ENCODE results near the gene MPC2.
"Not testable (repeated sequence)": the region's sequence is repeated elsewhere in the genome, so short reads cannot be mapped to it uniquely, and the experiment has no call there.

Gene MPC2

GRCh38 chr1:167940264-167940663 lies 3.4 kb upstream of the MPC2 start:
- H3K27ac Mint-ChIP-seq, result no peak overlapping the region
- H3K4me3 Mint-ChIP-seq, result no peak overlapping the region
- peaks cover 36% of the 10 kb centered on the region for H3K4me1 Mint-ChIP-seq

GRCh38 chr1:167938080-167938636 lies 1.3 kb upstream of the MPC2 start:
- Mint-ChIP-seq H3K4me3 (peak overlapping the region; percentile 89), H3K9me3 (no peaks in the 10 kb centered on the region), H3K4me1 (peaks cover 46% of the 10 kb centered on the region), H3K27me3 (no peaks in the 10 kb centered on the region), H3K27ac (peak overlapping the region; percentile 31), H3K36me3 (peaks cover 3% of the 10 kb centered on the region)

More at GRCh38 chr1:167940264-167940663, 3.4 kb upstream of the MPC2 start:
- H3K36me3 Mint-ChIP-seq, result peaks cover 15% of the 10 kb centered on the region
- no peaks in the 10 kb centered on the region for H3K27me3 Mint-ChIP-seq
- peaks cover 6% of the 10 kb centered on the region for H3K9me3 Mint-ChIP-seq

- H3K36me3 Mint-ChIP-seq, result peaks cover 3% of the 10 kb centered on the region
- peaks cover 51% of the 10 kb centered on the region for H3K4me1 Mint-ChIP-seq
- peak overlapping the region; percentile 89 for H3K4me3 Mint-ChIP-seq
- no peaks in the 10 kb centered on the region for H3K9me3 Mint-ChIP-seq
- peak overlapping the region; percentile 94 for H3K27ac Mint-ChIP-seq
- H3K27me3 Mint-ChIP-seq, result no peaks in the 10 kb centered on the region
Measured at GRCh38 chr1:167937709-167938010, 788 bp upstream of the MPC2 start.

- peak within 1 kb of the TSS; percentile 100 for H3K27ac Mint-ChIP-seq
- H3K36me3 Mint-ChIP-seq, result peaks cover 2% of the 10 kb centered on the region
- no peaks in the 10 kb centered on the region for H3K27me3 Mint-ChIP-seq
- H3K4me3 Mint-ChIP-seq, result peak within 1 kb of the TSS; percentile 89
- peaks cover 56% of the 10 kb centered on the region for H3K4me1 Mint-ChIP-seq
- no peaks in the 10 kb centered on the region for H3K9me3 Mint-ChIP-seq
Measured at GRCh38 chr1:167936068-167936929, 573 bp downstream of the MPC2 start, which contains the start of gene DCAF6. DCAF6 (plus strand) TSS chr1:167936683; CDS start chr1:167936912, 229 bp downstream.

- Mint-ChIP-seq H3K27ac (peak overlapping the region; percentile 100), H3K4me3 (peak overlapping the region; percentile 89), H3K27me3 (no peaks in the 10 kb centered on the region), H3K9me3 (no peaks in the 10 kb centered on the region), H3K36me3 (peaks cover 2% of the 10 kb centered on the region), H3K4me1 (peaks cover 51% of the 10 kb centered on the region)
Measured at GRCh38 chr1:167935216-167936067, 1.4 kb downstream of the MPC2 start.

- H3K27me3 Mint-ChIP-seq, result no peaks in the 10 kb centered on the region
- H3K4me3 Mint-ChIP-seq, result peak overlapping the region; percentile 89
- H3K36me3 Mint-ChIP-seq, result peaks cover 2% of the 10 kb centered on the region
- H3K9me3 Mint-ChIP-seq, result no peaks in the 10 kb centered on the region
- H3K4me1 Mint-ChIP-seq, result peaks cover 51% of the 10 kb centered on the region
- peak overlapping the region; percentile 96 for H3K27ac Mint-ChIP-seq
Measured at GRCh38 chr1:167934426-167935215, 2.3 kb downstream of the MPC2 start.

GRCh38 chr1:167933788-167934187 lies 3.1 kb downstream of the MPC2 start:
- Mint-ChIP-seq H3K9me3 (no peaks in the 10 kb centered on the region), H3K36me3 (peaks cover 2% of the 10 kb centered on the region), H3K27me3 (no peaks in the 10 kb centered on the region), H3K27ac (no peak overlapping the region), H3K4me3 (peak overlapping the region; percentile 49), H3K4me1 (peaks cover 47% of the 10 kb centered on the region)

- H3K27ac Mint-ChIP-seq, result no peak overlapping the region
- no peak overlapping the region for H3K4me3 Mint-ChIP-seq
- H3K27me3 Mint-ChIP-seq, result no peaks in the 10 kb centered on the region
- peaks cover 39% of the 10 kb centered on the region for H3K4me1 Mint-ChIP-seq
- peaks cover 2% of the 10 kb centered on the region for H3K36me3 Mint-ChIP-seq
- H3K9me3 Mint-ChIP-seq, result no peaks in the 10 kb centered on the region
Measured at GRCh38 chr1:167929725-167930124, 7.1 kb downstream of the MPC2 start.

GRCh38 chr1:167928919-167929318 lies 8.0 kb downstream of the MPC2 start:
- H3K9me3 Mint-ChIP-seq, H3K36me3 Mint-ChIP-seq, H3K27me3 Mint-ChIP-seq, H3K4me3 Mint-ChIP-seq, H3K27ac Mint-ChIP-seq: not testable (repeated sequence)
- H3K4me1 Mint-ChIP-seq, result peaks cover 32% of the 10 kb centered on the region

- no peaks in the 10 kb centered on the region for H3K9me3 Mint-ChIP-seq
- no peaks in the 10 kb centered on the region for H3K27me3 Mint-ChIP-seq
- no peak overlapping the region for H3K27ac Mint-ChIP-seq
- H3K4me3 Mint-ChIP-seq, result no peak overlapping the region
- H3K36me3 Mint-ChIP-seq, result no peaks in the 10 kb centered on the region
- H3K4me1 Mint-ChIP-seq, result peaks cover 28% of the 10 kb centered on the region
Measured at GRCh38 chr1:167928457-167928852, 8.4 kb downstream of the MPC2 start.

GRCh38 chr1:167927046-167927754 lies 9.7 kb downstream of the MPC2 start:
- Mint-ChIP-seq H3K27me3 (no peaks in the 10 kb centered on the region), H3K36me3 (peaks cover 6% of the 10 kb centered on the region), H3K4me1 (peaks cover 28% of the 10 kb centered on the region), H3K27ac (no peak overlapping the region), H3K9me3 (no peaks in the 10 kb centered on the region), H3K4me3 (no peak overlapping the region)

- Mint-ChIP-seq H3K27me3 (no peaks in the 10 kb centered on the region), H3K4me1 (peaks cover 27% of the 10 kb centered on the region), H3K9me3 (no peaks in the 10 kb centered on the region), H3K27ac (no peak overlapping the region), H3K36me3 (peaks cover 8% of the 10 kb centered on the region), H3K4me3 (no peak overlapping the region)
Measured at GRCh38 chr1:167926486-167926997, 10.3 kb downstream of the MPC2 start.

GRCh38 chr1:167924543-167925231 lies 12.2 kb downstream of the MPC2 start:
- H3K4me3 Mint-ChIP-seq, result no peak overlapping the region
- no peaks in the 10 kb centered on the region for H3K9me3 Mint-ChIP-seq
- peaks cover 8% of the 10 kb centered on the region for H3K36me3 Mint-ChIP-seq
- no peaks in the 10 kb centered on the region for H3K27me3 Mint-ChIP-seq
- H3K4me1 Mint-ChIP-seq, result peaks cover 27% of the 10 kb centered on the region
- no peak overlapping the region for H3K27ac Mint-ChIP-seq

- Mint-ChIP-seq H3K4me3 (no peak overlapping the region), H3K4me1 (peaks cover 27% of the 10 kb centered on the region), H3K36me3 (peaks cover 9% of the 10 kb centered on the region), H3K27me3 (no peaks in the 10 kb centered on the region), H3K9me3 (no peaks in the 10 kb centered on the region), H3K27ac (no peak overlapping the region)
Measured at GRCh38 chr1:167924102-167924501, 12.8 kb downstream of the MPC2 start.
